ENCODE data around the gene ADD2.

The ADD2 gene

DNA sequence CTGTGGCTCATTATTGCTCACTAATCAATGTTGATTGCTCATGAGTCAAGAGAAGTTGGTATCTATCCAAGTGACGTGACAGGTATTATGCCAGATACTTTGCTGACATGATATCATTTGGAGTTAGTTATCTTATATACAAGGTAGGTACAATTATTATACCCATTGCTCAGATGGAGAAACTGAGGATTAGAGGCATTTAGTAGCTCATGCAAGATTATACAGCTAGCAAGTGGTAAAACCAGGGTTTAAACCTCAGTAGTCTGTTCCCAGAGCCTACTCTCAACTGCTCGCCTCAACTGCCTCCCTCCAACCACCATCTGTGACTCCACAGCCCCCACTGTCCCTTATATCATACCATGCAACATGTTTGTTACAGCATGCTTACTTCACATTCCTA, 16.3 kb upstream of the ADD2 start:
- no peak for DNase-seq

DNA sequence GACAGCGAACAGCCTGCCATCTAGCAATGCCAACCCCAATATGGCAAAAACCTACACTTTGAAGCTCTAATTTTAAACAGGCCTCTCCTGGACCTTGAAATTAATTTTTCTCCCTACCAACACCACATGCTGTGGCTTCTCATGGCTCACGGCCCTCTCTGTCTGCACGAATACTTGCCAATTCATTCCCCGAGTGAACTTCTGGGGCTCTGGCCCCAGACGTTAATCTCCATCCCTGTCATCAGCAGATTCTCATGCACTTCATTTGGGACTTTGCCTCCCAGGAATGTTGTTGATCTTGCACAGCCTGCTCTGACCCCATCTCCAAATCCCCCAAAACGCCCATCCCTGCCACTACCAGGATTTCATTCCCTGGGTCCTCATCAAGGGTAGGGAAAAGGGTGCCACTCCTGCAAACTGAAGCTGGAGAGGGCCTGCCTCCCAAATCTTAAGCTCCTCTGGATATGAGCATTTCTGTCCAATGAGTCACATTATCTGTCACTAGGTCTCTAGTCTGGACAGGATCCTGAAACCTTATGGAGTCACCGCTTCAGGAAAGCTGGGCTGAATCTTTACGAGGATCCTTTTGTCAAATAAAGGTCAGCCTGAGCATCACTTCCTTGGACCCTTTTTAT, 12.0 kb upstream of the ADD2 start:
- no peak for DNase-seq

DNA sequence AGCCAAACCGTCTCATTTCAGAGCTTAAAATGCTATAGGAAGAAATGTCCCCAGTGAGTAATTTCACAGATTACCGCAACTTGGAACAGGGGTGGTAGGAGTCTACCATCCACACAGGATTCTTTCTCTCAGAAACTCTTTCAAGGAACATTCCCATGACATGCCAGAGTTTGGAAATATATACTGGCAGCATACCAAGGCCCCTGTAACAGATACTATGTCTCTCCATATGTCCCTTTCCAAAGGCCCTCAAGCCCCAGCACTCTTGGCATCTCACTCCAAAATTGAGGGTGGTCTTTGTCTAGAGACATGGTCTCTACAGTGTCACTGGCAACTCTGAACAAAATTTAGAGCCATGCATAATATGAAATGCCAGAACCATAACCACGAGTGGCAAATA, 11.5 kb upstream of the ADD2 start:
- DNase-seq, result no peak

DNA sequence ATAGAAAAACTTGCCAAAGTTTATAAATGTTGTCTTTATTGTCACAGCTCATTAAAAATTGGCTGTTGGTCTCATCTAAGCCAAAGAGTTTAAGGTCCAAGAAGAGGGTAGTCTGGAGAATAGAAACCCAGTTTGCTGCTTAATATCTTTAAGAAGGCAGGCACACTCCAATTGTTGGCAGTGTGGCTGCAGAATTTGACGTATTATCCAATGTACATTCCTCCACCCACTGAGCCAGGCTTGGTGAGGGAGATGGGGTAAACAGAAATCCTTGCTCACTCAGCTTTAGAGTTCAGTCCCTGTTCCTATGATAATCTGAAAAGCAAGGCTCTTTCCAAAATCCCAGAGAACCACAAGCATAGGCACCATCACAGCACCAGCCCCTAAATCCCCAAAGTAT, 10.7 kb upstream of the ADD2 start:
- no peak for DNase-seq

DNA sequence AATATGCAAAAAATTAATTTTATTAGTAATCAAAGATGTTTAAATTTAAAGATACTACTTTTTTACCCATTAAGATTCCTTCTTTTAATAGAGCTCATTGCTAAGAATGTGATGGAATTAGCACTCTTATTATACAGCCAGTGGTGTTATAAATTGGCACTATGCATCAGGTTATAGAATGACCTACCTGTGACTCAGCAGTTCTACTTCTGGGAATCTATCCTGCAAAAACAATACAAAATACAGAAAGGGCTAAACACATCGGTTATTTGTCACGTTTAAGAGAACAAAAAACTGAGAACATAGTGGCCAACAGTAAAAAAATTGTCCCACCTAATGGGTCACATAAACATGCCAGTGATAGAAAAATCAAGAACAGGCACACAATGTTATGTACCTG, 9.4 kb upstream of the ADD2 start:
- DNase-seq, result no peak

DNA sequence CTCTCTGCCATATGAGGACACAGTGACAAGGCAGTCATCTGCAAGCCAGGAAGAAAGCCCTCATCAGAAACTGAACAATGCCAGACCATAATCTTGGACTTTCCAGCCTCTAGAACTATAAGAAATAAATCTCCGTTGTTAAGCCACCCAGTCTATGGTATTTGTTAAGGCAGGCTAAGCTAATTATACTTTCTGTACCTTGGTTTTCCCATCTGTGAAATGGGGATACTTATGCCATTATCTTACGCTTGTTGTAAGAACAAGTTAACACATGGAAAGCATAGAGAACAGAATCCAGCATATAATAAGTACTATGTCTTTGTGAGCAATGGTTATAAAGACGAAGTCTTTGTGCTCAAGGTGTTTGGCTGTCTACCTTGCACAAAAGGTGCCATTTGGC, 8.3 kb upstream of the ADD2 start:
- DNase-seq, result no peak

DNA sequence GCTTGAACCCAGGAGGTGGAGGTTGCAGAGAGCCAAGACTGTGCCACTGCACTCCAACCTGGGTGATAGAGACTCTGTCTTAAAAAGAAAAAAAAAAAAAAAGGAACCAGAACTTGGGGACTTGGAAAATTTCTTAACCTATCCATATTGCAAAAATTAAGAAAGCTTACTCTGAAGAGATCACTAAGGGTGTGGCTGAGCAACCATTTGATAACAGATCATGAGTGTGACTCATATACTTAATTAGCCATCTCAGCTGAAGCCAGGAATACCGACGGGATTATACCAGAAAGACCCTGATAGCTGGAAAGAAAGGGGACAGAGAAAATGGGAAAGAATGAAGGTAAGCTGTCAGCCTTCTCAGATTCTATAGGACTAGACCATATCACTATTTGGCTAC, 7.1 kb upstream of the ADD2 start:
- DNase-seq, result no peak

DNA sequence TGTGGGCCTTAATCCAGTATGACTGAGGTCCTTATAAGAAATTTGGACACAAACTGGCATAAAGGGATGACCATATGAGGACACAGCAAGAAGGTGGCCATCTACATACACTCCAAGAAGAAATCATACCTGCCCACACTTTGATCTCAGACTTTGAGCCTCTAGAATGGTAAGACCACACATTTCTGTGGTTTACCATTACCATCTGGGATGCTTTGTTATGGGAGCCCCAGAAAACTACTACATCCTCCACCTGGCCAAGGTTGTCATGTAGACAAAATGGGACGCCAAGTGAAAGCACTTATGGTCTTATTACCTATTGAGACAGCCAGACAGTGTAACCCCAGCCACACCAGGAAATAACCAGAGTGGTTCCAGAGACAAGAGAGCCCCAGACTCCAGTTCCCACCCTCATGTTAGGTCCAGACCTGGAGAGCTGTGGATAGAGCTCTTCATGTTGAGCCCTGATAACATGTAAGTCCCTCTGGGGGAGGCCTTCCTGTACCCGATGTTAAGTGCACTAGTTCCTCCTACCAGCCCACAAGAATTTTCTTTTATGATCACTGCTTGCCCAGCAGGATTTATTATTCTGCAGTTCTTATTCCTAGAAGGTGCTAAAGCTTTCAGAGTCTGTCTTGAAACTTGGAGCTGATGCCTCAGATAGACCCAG, 4.6 kb upstream of the ADD2 start:
- DNase-seq, result no peak

DNA sequence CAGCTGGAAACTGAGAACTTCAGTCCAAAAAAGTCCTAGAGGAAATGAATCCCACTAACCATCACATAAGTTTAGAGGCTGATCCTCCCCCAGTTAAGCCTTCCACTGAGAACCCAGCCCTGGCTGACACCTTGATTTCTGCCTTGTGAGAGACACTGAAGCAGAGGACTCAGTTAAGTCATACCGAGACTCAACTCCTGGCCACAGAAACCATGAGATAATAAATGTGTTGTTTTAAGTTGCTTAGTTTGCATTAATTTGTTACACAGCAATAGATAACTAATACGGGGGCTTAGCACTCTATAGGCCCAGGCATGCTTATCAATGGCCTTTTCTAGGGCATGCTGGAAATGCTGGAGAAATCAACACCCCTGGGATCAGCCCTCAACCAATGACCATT, 3.4 kb upstream of the ADD2 start:
- DNase-seq, result no peak

DNA sequence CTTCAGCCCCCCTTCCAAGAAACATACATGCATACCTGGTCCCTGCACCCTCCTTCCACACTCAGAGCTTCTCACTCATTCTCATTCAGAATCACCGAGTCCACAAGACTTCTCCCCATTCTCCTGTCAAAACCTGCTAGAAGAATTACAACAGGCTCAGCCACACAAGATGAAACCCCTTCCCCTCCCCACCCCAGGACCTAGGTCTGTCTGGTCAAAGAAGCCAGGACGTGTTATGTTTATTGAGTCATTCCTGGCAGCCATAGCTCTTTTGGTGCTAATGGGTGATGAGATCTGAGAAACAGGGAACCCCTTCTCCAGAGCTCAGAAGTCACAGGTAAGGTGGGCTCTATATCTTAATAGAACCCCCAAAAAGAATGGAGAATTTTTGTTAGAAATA, 1.4 kb upstream of the ADD2 start:
- no peak for DNase-seq

DNA sequence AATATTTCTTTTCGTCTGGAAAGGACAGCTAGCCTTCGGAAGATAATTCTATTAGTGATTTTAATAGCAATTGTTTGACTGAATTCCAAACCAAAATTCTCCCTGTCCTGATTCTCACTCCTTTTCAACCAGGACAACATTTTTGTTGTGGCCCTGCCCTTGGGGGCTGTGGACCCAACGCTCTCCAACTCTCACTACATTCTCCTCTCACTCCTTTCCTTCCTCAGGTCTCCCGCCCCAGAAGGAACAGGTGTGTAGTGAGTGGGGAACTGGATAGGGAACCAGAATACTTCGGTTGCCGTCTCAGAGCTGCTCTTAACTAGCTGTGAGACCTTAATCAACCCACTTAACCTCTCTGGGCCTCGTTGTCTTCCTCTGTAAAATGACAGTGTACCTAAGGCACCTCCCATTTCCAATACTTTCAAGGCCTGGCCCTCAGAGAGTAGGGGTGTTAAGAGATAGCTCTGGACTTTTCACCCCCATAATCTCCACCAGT, 638 bp upstream of the ADD2 start:
- no peak for DNase-seq

DNA sequence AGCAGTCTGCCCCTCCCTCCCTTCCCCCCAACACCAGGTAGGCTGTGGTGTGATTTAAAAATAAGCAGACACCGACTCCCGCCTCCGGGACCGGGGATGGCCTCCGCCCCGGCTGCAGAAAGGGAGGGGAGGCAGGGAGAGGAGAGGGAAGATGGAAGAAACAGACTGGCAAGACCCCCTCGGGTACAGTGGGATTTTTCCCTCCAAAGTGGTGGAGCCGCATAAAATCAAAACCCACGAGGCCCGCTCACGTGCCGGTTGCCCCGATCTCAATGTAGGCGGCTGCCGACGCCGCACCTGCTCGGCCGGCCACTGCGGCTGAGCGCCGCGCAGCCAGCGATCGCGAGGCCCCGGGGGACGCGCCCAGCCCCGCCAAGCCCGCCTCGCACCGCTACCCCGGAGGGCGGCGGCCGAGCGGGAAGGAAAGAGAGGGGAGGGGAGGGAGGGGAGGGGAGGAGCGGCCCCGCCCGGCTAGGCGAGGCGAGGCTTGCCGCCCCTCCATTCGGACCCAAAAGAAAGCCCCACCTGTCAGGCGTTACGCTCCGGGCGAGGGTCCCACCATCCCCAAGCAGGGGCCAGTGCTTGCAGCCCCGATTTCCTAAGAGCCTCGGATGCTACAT, 811 bp downstream of the ADD2 start:
- peak; percentile 33 for DNase-seq

DNA sequence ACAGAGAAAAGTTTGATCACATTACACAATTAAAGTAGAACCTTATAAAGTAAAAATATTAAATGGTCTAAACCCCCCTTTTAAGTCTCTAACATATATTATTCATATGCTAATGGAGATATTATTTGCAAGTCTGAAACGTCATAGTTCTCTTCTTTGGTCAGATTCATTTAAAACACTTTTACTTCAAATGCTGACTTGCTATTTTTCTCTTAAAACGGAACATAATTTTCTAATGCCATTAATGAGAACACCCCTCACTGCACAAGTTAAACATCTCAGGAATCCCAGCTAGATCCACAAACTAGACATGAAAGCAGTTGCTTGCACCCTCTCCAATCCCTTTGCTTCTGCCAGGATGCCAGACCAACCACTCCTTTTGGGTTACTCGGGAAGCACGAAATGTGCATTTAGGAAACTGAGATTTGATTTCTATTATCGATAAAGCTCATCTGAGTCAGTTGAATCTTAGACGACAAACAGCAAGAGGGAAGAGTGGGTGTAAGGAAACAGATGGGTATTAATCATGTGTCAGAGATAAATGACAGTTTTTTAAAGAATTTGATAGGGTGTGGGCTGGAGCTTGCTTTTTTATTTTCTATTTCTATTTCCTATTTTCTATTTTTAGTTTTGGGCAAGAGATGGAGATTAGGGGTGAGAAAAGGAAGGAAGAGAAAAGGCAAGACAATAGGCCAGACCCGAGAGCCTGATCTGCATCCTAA, 1.5 kb downstream of the ADD2 start:
- DNase-seq, result no peak

DNA sequence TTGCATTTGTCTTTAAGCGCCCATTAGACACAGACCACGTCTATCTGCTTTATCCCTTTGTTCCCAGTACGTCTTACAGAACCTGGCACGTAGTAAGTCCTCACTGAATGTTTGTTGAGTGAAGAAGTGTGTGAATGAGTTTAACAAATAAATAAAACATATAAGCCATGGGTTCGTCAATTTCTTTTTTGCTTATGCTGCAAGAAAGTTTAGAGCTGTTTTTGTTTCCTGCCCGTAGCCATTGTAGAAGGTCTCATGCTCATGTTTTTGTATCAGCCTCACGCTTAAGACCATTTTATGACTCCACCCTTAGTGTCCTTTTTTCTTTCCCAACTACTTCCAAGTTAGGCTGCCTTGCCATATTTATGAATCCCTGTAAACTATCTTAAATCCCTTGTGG, 2.5 kb downstream of the ADD2 start:
- DNase-seq, result no peak

DNA sequence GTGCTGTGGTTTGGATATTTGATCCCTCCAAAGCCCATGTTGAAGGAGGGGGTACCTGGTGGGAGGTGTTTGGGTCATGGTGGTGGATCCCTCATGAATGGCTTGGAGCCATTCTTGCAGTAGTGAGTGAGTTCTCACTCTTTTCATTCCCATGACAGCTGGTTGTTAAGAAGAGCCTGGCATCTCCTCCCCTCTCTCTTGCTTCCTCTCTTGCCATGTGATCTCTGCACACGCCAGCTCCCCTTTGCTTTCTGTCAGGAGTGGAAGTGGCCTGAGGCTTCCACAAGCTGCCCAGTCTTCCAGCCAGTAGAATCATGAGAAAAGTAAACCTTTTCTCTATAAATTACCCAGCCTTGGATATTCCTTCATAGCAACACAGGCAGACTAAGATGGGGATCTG, 8.6 kb downstream of the ADD2 start:
- DNase-seq, result no peak

DNA sequence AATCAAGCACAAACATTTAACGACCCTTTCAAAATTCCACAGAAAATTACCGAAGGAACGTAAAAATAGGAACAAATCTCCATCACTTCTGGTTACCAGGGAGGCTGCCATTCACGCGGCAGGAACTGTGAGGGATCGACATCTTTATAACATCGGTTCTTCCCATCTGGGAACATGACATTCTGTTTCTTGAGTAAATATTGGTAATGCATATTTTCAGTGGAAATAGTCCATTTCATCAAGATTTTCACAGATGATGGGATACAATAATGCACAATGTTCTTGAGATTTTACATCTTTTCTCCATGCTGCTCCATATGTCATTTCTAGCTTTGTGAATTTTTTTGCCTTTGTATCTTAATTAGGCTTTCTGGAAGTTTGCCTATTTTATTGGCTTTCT, 10.0 kb downstream of the ADD2 start:
- no peak for DNase-seq

DNA sequence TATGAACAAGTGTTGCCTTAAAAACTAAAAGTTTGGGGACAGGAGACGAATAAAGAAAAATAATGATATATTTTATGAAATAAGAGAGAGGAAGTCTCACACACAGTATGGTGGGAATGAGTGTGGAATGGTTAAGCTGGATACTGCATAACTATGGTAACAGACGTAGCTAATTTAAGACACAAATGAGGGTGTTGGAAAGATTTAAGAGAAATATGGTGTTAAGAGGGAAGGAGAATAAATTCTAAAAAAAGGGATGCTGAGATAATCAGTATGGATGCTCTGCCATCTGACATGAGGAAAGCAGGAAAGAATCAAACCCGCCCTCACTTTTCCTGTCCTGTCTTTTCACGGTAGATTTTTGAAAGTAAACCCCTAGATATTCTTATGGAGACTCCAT, 10.6 kb downstream of the ADD2 start:
- DNase-seq, result no peak

DNA sequence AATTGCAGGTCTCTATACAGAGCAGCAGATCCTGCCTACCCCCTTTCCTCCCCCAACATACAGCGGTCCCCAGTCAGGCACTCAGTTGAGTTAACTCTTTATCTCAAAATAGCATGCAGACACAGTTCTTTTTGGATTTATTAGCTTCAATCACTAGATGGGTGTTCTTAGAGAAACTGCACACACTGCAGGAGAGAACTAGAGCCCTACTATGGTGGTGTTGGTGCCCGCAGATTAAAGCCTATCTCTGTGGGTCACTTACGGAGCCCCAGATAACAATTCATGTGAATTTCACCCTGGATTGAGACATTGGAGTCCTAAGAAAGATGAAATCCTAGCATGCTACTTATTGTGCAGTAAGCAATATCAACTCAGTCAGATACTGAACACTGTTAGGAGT, 11.9 kb downstream of the ADD2 start:
- DNase-seq, result no peak

DNA sequence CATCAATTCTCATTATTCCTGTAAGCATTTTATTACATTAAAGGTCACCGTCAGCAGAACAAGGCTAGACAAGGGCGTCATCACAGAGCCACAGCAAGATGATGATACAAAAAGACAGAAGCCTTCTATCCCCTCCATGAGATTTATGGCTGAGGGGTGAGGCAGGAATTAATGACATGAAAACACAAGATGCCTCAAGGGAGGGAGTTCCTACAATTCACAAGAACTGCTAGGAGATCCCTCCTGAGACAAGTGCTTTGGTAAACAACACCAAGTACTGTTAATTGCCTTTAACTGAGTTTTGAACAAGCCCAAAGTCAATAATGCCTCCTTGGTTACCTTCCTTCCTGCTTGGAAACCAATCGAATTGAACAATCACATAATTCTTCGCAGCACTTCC, 14.1 kb downstream of the ADD2 start:
- no peak for DNase-seq

DNA sequence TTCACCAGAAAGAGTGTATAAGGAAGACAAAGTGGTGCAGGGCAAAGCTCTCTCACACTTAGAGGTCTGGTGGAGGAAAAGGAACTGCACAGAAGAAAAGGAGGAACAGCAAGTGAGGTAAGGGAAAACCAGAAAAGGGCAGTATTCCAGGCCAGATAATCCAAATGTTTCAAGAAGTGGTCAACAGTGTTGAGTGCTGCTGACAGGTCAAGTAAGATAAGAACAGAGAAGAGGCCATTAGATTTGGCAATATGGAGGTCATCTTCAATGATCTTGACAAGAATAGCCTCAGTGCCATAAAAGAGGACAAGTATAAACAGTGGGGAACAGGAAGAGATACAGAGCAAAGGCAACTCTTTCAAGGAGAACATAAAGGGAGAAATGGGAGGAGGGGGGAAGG, 15.0 kb downstream of the ADD2 start:
- no peak for DNase-seq

DNA sequence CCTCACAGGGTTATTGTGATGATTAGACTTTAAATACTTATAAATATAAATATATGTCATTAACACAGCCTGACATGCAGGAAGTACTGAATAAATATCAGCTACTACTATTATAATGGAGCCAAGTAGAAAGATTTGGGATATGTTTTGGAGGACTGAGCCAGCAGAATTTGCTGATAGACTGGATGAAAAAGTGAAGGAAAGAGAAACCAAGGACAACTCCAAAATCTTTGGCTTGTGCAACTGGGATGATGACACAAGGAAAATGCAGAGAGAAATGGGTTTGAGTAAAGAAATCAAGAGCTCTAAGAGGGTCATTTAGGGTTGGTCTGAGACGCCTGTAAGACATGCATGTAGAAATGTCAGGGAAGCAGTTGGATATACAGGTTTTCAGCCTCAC, 15.6 kb downstream of the ADD2 start:
- no peak for DNase-seq

DNA sequence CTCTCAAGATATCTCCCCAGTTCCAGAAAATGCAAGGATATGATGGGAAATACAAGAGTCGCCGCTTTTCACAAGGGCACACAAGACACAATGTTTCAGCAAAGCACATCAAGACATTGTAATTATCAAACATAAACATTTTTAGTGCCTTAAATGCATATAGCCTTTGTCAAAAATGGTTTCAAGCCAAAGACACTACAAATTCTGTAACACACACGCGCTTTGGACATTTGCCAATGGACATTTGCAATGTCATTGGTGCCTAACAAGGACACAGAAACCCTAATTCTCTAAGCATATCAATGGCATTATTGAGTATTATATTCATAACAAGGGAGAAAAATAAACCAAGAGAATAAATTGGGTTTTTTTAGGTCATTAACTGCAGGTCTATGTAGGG, 16.1 kb downstream of the ADD2 start:
- DNase-seq, result no peak

DNA sequence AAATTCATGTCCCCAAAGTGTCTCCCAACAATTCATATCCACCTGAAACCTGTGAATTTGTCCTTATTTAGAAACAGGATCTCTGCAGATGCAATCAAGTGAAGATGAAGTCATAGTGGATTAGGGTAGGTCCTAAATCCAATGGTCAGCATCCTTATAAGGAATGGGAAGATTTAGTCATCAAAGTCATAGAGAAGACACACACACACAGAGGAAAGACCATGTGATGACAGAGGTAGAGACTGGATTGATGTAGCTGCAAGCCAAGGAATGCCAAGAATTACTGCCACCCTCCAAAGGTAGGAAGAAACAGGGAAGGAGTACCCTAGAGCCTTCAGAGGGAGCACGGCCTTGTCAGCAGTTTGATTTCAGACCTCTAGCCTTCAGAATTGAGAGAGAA, 17.7 kb downstream of the ADD2 start:
- DNase-seq, result no peak
